ENCODE results near the gene KCNJ9. TPM values are rescaled to one million over a fixed set of nuclear protein-coding genes. Genes with fewer than 3 reads are reported as not detected.

The KCNJ9 gene
- polyA plus RNA-seq, 1 donor from 2014 or later, result 8.0 TPM

DNA sequence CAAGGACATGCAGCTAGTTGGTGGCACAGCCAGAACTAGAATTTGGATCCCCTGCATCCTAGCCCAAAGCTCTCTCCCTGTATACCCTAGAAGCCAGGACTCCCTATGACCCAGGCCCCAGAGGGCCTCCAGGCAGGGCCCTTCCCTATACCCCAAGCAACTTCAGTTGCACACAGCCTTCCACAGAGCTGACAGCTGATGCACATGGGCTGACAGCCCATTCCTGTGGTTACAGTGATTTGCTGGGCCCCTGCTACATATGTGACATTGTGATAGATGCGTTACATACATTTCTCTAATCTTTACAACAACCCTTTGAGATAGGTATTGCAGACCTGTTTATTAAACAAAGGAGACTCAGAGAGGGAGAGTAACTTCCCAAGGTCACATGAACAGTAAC is 40.0 kb downstream of the KCNJ9 start (continued):
- no peak for TF ChIP-seq MXI1 (conservative IDR thresholded peaks at IDR 0.05; ENCODE audit: poor library complexity, severe bottlenecking)
- TF ChIP-seq POLR2AphosphoS5 (IDR thresholded peaks at IDR 0.05), result no peak

DNA sequence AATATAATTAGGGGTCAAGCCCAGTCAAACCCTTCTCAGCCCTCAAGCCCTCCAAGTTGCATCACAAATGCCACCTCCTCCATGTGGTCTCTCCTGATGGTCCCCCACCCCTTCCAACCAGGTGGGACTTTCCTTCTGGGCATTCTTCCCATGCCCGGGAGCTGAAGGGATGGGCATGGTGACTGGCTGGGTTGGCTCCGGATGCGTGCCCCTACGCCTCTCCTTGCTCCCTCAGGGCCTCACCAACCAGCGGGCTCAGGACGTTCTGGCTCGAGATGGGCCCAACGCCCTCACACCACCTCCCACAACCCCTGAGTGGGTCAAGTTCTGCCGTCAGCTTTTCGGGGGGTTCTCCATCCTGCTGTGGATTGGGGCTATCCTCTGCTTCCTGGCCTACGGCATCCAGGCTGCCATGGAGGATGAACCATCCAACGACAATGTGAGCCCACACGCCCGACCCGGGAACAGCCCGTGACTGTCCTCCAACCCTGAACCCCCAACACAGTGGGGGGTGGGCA is 41.7 kb downstream of the KCNJ9 start:
- TF ChIP-seq EP300 (conservative IDR thresholded peaks at IDR 0.05; ENCODE audit: poor library complexity, severe bottlenecking) (no peak), MXI1 (conservative IDR thresholded peaks at IDR 0.05; ENCODE audit: poor library complexity, severe bottlenecking) (no peak), RAD21 (conservative IDR thresholded peaks at IDR 0.05) (no peak), POLR2AphosphoS5 (IDR thresholded peaks at IDR 0.05) (no peak), EZH2 (IDR thresholded peaks at IDR 0.05; ENCODE audit: borderline replicate concordance, insufficient read depth, low read length, poor library complexity, severe bottlenecking) (no peak), SMC3 (conservative IDR thresholded peaks at IDR 0.05; ENCODE audit: poor library complexity) (no peak), TAF1 (IDR thresholded peaks at IDR 0.05; ENCODE audit: low read depth) (no peak)
- TF ChIP-seq, protein P1, sequence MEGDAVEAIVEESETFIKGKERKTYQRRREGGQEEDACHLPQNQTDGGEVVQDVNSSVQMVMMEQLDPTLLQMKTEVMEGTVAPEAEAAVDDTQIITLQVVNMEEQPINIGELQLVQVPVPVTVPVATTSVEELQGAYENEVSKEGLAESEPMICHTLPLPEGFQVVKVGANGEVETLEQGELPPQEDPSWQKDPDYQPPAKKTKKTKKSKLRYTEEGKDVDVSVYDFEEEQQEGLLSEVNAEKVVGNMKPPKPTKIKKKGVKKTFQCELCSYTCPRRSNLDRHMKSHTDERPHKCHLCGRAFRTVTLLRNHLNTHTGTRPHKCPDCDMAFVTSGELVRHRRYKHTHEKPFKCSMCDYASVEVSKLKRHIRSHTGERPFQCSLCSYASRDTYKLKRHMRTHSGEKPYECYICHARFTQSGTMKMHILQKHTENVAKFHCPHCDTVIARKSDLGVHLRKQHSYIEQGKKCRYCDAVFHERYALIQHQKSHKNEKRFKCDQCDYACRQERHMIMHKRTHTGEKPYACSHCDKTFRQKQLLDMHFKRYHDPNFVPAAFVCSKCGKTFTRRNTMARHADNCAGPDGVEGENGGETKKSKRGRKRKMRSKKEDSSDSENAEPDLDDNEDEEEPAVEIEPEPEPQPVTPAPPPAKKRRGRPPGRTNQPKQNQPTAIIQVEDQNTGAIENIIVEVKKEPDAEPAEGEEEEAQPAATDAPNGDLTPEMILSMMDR (IDR thresholded peaks at IDR 0.05; ENCODE audit: poor library complexity, severe bottlenecking), result no peak
- TF ChIP-seq, protein P2, sequence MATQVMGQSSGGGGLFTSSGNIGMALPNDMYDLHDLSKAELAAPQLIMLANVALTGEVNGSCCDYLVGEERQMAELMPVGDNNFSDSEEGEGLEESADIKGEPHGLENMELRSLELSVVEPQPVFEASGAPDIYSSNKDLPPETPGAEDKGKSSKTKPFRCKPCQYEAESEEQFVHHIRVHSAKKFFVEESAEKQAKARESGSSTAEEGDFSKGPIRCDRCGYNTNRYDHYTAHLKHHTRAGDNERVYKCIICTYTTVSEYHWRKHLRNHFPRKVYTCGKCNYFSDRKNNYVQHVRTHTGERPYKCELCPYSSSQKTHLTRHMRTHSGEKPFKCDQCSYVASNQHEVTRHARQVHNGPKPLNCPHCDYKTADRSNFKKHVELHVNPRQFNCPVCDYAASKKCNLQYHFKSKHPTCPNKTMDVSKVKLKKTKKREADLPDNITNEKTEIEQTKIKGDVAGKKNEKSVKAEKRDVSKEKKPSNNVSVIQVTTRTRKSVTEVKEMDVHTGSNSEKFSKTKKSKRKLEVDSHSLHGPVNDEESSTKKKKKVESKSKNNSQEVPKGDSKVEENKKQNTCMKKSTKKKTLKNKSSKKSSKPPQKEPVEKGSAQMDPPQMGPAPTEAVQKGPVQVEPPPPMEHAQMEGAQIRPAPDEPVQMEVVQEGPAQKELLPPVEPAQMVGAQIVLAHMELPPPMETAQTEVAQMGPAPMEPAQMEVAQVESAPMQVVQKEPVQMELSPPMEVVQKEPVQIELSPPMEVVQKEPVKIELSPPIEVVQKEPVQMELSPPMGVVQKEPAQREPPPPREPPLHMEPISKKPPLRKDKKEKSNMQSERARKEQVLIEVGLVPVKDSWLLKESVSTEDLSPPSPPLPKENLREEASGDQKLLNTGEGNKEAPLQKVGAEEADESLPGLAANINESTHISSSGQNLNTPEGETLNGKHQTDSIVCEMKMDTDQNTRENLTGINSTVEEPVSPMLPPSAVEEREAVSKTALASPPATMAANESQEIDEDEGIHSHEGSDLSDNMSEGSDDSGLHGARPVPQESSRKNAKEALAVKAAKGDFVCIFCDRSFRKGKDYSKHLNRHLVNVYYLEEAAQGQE (IDR thresholded peaks at IDR 0.05; ENCODE audit: borderline replicate concordance), result no peak
- Histone ChIP-seq H2AFZ (ENCODE audit: low read depth, low read length) (no peak overlapping the region), H3K4me2 (ENCODE audit: low read length) (no peak overlapping the region), H3K79me2 (replicated peaks; ENCODE audit: insufficient read depth, low read length) (no peaks in the 10 kb centered on the region), H3K36me3 (ENCODE audit: insufficient read depth, low read length) (no peaks in the 10 kb centered on the region), H3K9me3 (ENCODE audit: low read length) (no peaks in the 10 kb centered on the region), H3K27me3 (ENCODE audit: insufficient read depth, low read depth, low read length) (no peaks in the 10 kb centered on the region), H3K9ac (ENCODE audit: low read length) (no peak overlapping the region), H3K9me2 (ENCODE audit: insufficient read depth, low read length) (no peaks in the 10 kb centered on the region), H3K4me3 (ENCODE audit: low read length) (no peak overlapping the region), H3K27ac (ENCODE audit: low read length) (no peak overlapping the region), H3F3A (ENCODE audit: insufficient read depth, low read length, poor library complexity, severe bottlenecking) (no peaks in the 10 kb centered on the region), H4K20me1 (ENCODE audit: insufficient read depth) (no peaks in the 10 kb centered on the region)

DNA sequence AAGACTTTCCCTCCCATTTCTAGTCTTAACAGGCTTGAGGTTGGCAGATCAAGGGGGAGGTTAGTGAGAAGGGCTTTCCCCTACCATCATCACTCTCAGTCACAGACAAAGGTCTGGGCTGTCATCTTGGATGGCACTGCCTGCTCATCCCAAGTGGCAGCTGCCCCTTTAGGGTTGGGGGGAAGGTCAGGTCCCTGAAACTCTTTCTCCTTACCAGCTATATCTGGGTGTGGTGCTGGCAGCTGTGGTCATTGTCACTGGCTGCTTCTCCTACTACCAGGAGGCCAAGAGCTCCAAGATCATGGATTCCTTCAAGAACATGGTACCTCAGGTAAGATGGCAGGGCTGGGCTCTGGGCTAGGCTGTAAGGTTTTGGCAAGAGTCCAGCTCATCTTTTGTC is 42.4 kb downstream of the KCNJ9 start:
- TF ChIP-seq TAF1 (IDR thresholded peaks at IDR 0.05; ENCODE audit: low read depth) (no peak), POLR2AphosphoS5 (IDR thresholded peaks at IDR 0.05) (no peak), SMC3 (conservative IDR thresholded peaks at IDR 0.05; ENCODE audit: poor library complexity) (no peak), RAD21 (conservative IDR thresholded peaks at IDR 0.05) (no peak), MXI1 (conservative IDR thresholded peaks at IDR 0.05; ENCODE audit: poor library complexity, severe bottlenecking) (no peak), EZH2 (IDR thresholded peaks at IDR 0.05; ENCODE audit: borderline replicate concordance, insufficient read depth, low read length, poor library complexity, severe bottlenecking) (no peak), EP300 (conservative IDR thresholded peaks at IDR 0.05; ENCODE audit: poor library complexity, severe bottlenecking) (no peak)
- TF ChIP-seq, protein P2 (IDR thresholded peaks at IDR 0.05; ENCODE audit: borderline replicate concordance), result no peak
- TF ChIP-seq, protein P1 (IDR thresholded peaks at IDR 0.05; ENCODE audit: poor library complexity, severe bottlenecking), result no peak
- Histone ChIP-seq H2AFZ (ENCODE audit: low read depth, low read length) (no peak overlapping the region), H3K4me3 (ENCODE audit: low read length) (no peak overlapping the region)

More for the DNA sequence above, 42.4 kb downstream of the KCNJ9 start:
- Histone ChIP-seq H3K27ac (ENCODE audit: low read length) (no peak overlapping the region), H3K9me3 (ENCODE audit: low read length) (no peaks in the 10 kb centered on the region), H3K27me3 (ENCODE audit: insufficient read depth, low read depth, low read length) (no peaks in the 10 kb centered on the region), H3K9ac (ENCODE audit: low read length) (no peak overlapping the region), H3K36me3 (ENCODE audit: insufficient read depth, low read length) (no peaks in the 10 kb centered on the region), H3F3A (ENCODE audit: insufficient read depth, low read length, poor library complexity, severe bottlenecking) (no peaks in the 10 kb centered on the region), H3K9me2 (ENCODE audit: insufficient read depth, low read length) (no peaks in the 10 kb centered on the region), H4K20me1 (ENCODE audit: insufficient read depth) (no peaks in the 10 kb centered on the region), H3K4me2 (ENCODE audit: low read length) (no peak overlapping the region), H3K79me2 (replicated peaks; ENCODE audit: insufficient read depth, low read length) (no peaks in the 10 kb centered on the region)

All from neural cell (in vitro differentiated cells).